GM23338 (cell line): Measurements from ENCODE around the gene CCNQ. TPM values are rescaled to one million over a fixed set of nuclear protein-coding genes. Genes with fewer than 3 reads are reported as not detected.

Experiments used
- ATAC-seq: fragments of 200-7000 bp; cut with Tn5 transposase; 3 replicates; pipeline ENCODE4 v1.9.1; 2020
- DNase-seq: peaks from one replicate; pipeline ENCODE4 v3.0.0-alpha.2; 2015; ENCODE audit warnings: low spot score
- H2AFZ ChIP-seq: fragments of 200-600 bp; sonication (generic); 2 replicates; pipeline ENCODE4 v1.8.0; 2016; ENCODE audit warnings: antibody characterized with exemption, mild to moderate bottlenecking, moderate library complexity
- H3F3A ChIP-seq: fragments of 200-600 bp; sonication (generic); replicated peaks from 2 replicates; pipeline ENCODE4 v1.8.0; 2017; ENCODE audit warnings: antibody characterized with exemption, mixed run types, low read depth
- H3K27ac ChIP-seq: fragments of 200-600 bp; sonication (generic); 2 replicates; pipeline ENCODE4 v1.6.1; 2016; ENCODE audit warnings: low read depth
- H3K27me3 ChIP-seq: fragments of 200-600 bp; sonication (generic); 2 replicates; pipeline ENCODE4 v1.8.0; 2016; ENCODE audit warnings: mild to moderate bottlenecking, mixed run types, moderate library complexity; ENCODE audit not compliant: insufficient read depth
- H3K36me3 ChIP-seq: fragments of 200-600 bp; sonication (generic); 2 replicates; pipeline ENCODE4 v1.8.0; 2016; ENCODE audit warnings: mild to moderate bottlenecking; ENCODE audit not compliant: insufficient read depth
- H3K4me1 ChIP-seq: fragments of 200-600 bp; sonication (generic); 2 replicates; pipeline ENCODE4 v1.8.0; 2016; ENCODE audit warnings: mild to moderate bottlenecking, moderate library complexity; ENCODE audit not compliant: insufficient read depth
- H3K4me2 ChIP-seq: fragments of 200-600 bp; sonication (generic); 2 replicates; pipeline ENCODE4 v1.7.1; 2017; ENCODE audit warnings: mixed run types
- H3K4me3 ChIP-seq: fragments of 200-600 bp; sonication (generic); 2 replicates; pipeline ENCODE4 v1.6.1; 2016; ENCODE audit warnings: mixed run types
- H3K79me2 ChIP-seq: fragments of 200-600 bp; sonication (generic); replicated peaks from 2 replicates; pipeline ENCODE4 v1.8.0; 2017; ENCODE audit warnings: mild to moderate bottlenecking; ENCODE audit not compliant: insufficient read depth
- H3K9me2 ChIP-seq: fragments of 200-600 bp; sonication (generic); 2 replicates; pipeline ENCODE4 v1.8.0; 2017; ENCODE audit not compliant: insufficient read depth
- H4K20me1 ChIP-seq: fragments of 200-600 bp; sonication (generic); replicated peaks from 2 replicates; pipeline ENCODE4 v1.8.0; 2017; ENCODE audit warnings: mild to moderate bottlenecking; ENCODE audit not compliant: insufficient read depth
- H3K27ac Mint-ChIP-seq: 2 replicates; pipeline ENCODE4 v1.8.0; 2020; ENCODE audit warnings: inconsistent platforms, mild to moderate bottlenecking, moderate library complexity, mixed read lengths
- H3K27me3 Mint-ChIP-seq: 3 replicates; pipeline ENCODE4 v1.8.0; 2022; ENCODE audit warnings: low read depth, mild to moderate bottlenecking, moderate library complexity, mixed read lengths, inconsistent platforms; ENCODE audit not compliant: insufficient read depth, poor library complexity
- H3K36me3 Mint-ChIP-seq: 3 replicates; pipeline ENCODE4 v1.8.0; 2021; ENCODE audit warnings: low read depth, mild to moderate bottlenecking, inconsistent platforms, moderate library complexity, mixed read lengths
- H3K4me1 Mint-ChIP-seq: 3 replicates; pipeline ENCODE4 v1.8.0; 2020; ENCODE audit warnings: mild to moderate bottlenecking, inconsistent platforms, mixed read lengths
- H3K4me3 Mint-ChIP-seq: 3 replicates; pipeline ENCODE4 v1.8.0; 2021; ENCODE audit warnings: moderate library complexity, mild to moderate bottlenecking, inconsistent platforms, mixed read lengths
- H3K9me3 Mint-ChIP-seq: 3 replicates; pipeline ENCODE4 v1.8.0; 2020; ENCODE audit warnings: moderate library complexity, mild to moderate bottlenecking, inconsistent platforms, mixed read lengths
- CREB1 ChIP-seq: fragments of 250-450 bp; sonication (Bioruptor Pico); IDR thresholded peaks from 2 replicates; pipeline ENCODE4 v1.5.0; 2020; ENCODE audit warnings: low read depth, mild to moderate bottlenecking, moderate library complexity
- CTCF ChIP-seq, 2 experiments: fragments of 200-600 bp in 1 of 2; sonication (generic) in 1 of 2; conservative IDR thresholded peaks; 2 replicates each; pipeline versions ENCODE4 v1.5.1 to v1.6.1; 2016 to 2017; ENCODE audit warnings: antibody characterized with exemption in 2 of 2, low read depth in 2 of 2, mild to moderate bottlenecking in 2 of 2, moderate library complexity in 1 of 2
- EZH2 ChIP-seq: fragments of 200-600 bp; sonication (generic); IDR thresholded peaks from one replicate; pipeline ENCODE4 v1.8.0; 2017; ENCODE audit warnings: antibody characterized with exemption, mild to moderate bottlenecking, low read depth; ENCODE audit not compliant: unreplicated experiment
- EZH2phosphoT487 ChIP-seq: fragments of 200-600 bp; sonication (generic); IDR thresholded peaks from one replicate; pipeline ENCODE4 v1.8.1; 2018; ENCODE audit warnings: antibody characterized with exemption; ENCODE audit not compliant: unreplicated experiment
- NANOG ChIP-seq: IDR thresholded peaks from 2 replicates; pipeline ENCODE4 v1.6.1; 2016; ENCODE audit warnings: antibody characterized with exemption, borderline replicate concordance
- POLR2AphosphoS5 ChIP-seq: IDR thresholded peaks from 2 replicates; pipeline ENCODE4 v1.6.1; 2016; ENCODE audit warnings: antibody characterized with exemption, low read depth
- REST ChIP-seq: IDR thresholded peaks from one replicate; pipeline ENCODE4 v1.6.1; 2018; ENCODE audit warnings: antibody characterized with exemption; ENCODE audit not compliant: unreplicated experiment
- STAT1 ChIP-seq: IDR thresholded peaks from one replicate; pipeline ENCODE4 v1.6.1; 2016; ENCODE audit warnings: antibody characterized with exemption; ENCODE audit not compliant: unreplicated experiment
- ZNF114 ChIP-seq: fragments of 250-450 bp; sonication (Bioruptor Pico); IDR thresholded peaks from 2 replicates; pipeline ENCODE4 v1.5.0; 2020; ENCODE audit warnings: mild to moderate bottlenecking, moderate library complexity
- ZNF331 ChIP-seq: fragments of 250-450 bp; sonication (Bioruptor Pico); IDR thresholded peaks from 2 replicates; pipeline ENCODE4 v1.5.0; 2020; ENCODE audit warnings: low read depth, mild to moderate bottlenecking, moderate library complexity
- ZNF462 ChIP-seq: fragments of 250-450 bp; sonication (Bioruptor Pico); IDR thresholded peaks from 2 replicates; pipeline ENCODE4 v1.5.0; 2020; ENCODE audit warnings: mild to moderate bottlenecking, moderate library complexity
- polyA plus RNA-seq: library from polyadenylated mRNA; unstranded; fragments of >200 nt; fragmentation: Nextera tagmentation; extraction: Ambion mirVana; gene quantifications from 2 replicates; pipeline ENCODE4 v1.2.1, GENCODE V29; 2016
- total RNA-seq: library from RNA; depleted of rRNA; stranded (reverse); fragments of >200 nt; shearing (Covaris generic); gene quantifications from 2 replicates; pipeline ENCODE4 v1.2.3, GENCODE V29; 2014

The CCNQ gene
- total and polyA plus RNA-seq, 2 experiments from 2014 or later, result 19.4 to 30.2 TPM

DNA sequence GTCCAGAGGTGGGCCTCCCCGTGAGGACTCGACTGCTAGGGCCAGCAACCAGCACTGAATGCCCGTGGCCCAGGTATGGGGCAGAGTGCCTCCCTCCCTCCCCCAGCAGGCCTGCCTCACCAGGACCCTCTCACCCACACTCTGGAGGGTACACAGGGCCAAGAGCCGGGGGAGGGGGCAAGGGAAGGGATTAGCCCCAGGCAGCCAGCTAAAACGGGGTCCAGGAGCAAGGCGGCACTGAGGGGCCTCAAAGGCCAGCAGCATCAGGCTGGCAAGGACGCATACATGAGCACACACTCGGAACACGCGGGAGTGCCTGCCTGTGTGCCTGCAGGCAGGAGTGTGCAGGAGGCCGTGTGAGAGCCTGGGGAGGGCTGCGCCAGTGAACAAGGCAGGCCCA lies 29.7 kb upstream of the CCNQ start (continued):
- TF ChIP-seq ZNF462 (CRISPR knock-in tag), result no peak
- TF ChIP-seq ZNF331, result no peak
- TF ChIP-seq REST, result no peak
- no peak for TF ChIP-seq POLR2AphosphoS5

DNA sequence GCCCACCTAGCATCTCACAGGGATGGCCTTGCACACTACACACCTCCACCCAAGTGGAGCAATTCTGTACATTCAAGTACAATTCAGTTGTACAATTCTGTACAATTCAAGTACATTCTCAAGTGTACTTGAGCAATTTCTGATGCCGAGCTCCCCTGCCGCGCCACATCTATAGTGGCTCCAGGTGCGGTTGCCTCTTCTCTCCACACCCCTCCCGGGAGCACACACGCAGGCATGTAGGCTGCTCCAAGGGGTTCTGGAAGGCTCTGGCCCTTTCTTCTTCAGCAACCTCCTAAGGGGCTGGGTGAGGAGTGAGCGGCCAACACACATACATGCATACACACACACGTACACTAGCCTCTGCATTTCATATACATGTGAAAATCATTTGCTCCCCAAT lies 29.2 kb upstream of the CCNQ start:
- no peak overlapping the region for H2AFZ ChIP-seq
- no peaks in the 10 kb centered on the region for H3K9me3 Mint-ChIP-seq
- TF ChIP-seq CTCF (conservative IDR thresholded peaks at IDR 0.05; ENCODE audit: low read depth in 2 of 2) (no peak), EZH2phosphoT487 (no peak), EZH2 (no peak), REST (no peak), ZNF114 (CRISPR knock-in tag) (no peak), STAT1 (no peak), POLR2AphosphoS5 (no peak), CREB1 (no peak), NANOG (no peak)

More for the DNA sequence above, 29.2 kb upstream of the CCNQ start:
- no peaks in the 10 kb centered on the region for H4K20me1 ChIP-seq
- no peak overlapping the region for H3K27ac ChIP-seq
- H3K36me3 ChIP-seq, result no peaks in the 10 kb centered on the region
- Mint-ChIP-seq H3K27ac (no peak overlapping the region), H3K4me1 (no peaks in the 10 kb centered on the region; the same call in 2 of the 3 replicates), H3K4me3 (no peak overlapping the region), H3K27me3 (peaks cover 1% of the 10 kb centered on the region), H3K36me3 (no peaks in the 10 kb centered on the region)
- no peak overlapping the region for H3K4me3 ChIP-seq
- H3K79me2 ChIP-seq, result no peaks in the 10 kb centered on the region
- DNase-seq, result no peak
- H3F3A ChIP-seq, result no peaks in the 10 kb centered on the region
- H3K9me2 ChIP-seq, result no peaks in the 10 kb centered on the region
- H3K4me1 ChIP-seq, result no peaks in the 10 kb centered on the region
- H3K27me3 ChIP-seq, result no peaks in the 10 kb centered on the region
- no peak for ATAC-seq
- no peak overlapping the region for H3K4me2 ChIP-seq
